K562 (cell line): ENCODE measurements around the gene DDOST. TPM values are rescaled to one million over a fixed set of nuclear protein-coding genes. Genes with fewer than 3 reads are reported as not detected.
A peak's percentile ranks its signal among the peaks of the same experiment; 100 is the strongest.

Source experiments
- ARHGAP35 ChIP-seq: fragments of 450-650 bp; IDR thresholded peaks from 2 replicates; pipeline ENCODE4 v1.6.1; 2018; ENCODE audit not compliant: partially characterized antibody
- CREBBP ChIP-seq: IDR thresholded peaks from one replicate; pipeline ENCODE4 v1.6.1; 2012; ENCODE audit warnings: low read depth, mild to moderate bottlenecking, control low read depth, inconsistent platforms, low read length
- E2F8 ChIP-seq: fragments of 450-650 bp; IDR thresholded peaks from 2 replicates; pipeline ENCODE4 v1.7.1; 2018; ENCODE audit warnings: mild to moderate bottlenecking, low read depth; ENCODE audit not compliant: partially characterized antibody
- ELF2 ChIP-seq: fragments of 250-450 bp; sonication (Bioruptor Pico); IDR thresholded peaks from 2 replicates; pipeline ENCODE4 v1.5.0; 2021; ENCODE audit warnings: mild to moderate bottlenecking
- GABPB2 ChIP-seq: fragments of 250-450 bp; sonication (Bioruptor Pico); conservative IDR thresholded peaks from 2 replicates; pipeline ENCODE4 v1.5.1; 2021; ENCODE audit warnings: mild to moderate bottlenecking
- NRF1 ChIP-seq, 2 experiments: fragments of 450-650 bp; IDR thresholded peaks in 1 of 2; conservative IDR thresholded peaks in 1 of 2; 2 replicates each; pipeline ENCODE4 v1.6.1; 2014; ENCODE audit warnings: mild to moderate bottlenecking in 2 of 2
- POLR2A ChIP-seq: fragments of 450-650 bp; conservative IDR thresholded peaks from 2 replicates; pipeline ENCODE4 v1.6.1; 2016
- RBM15 ChIP-seq: fragments of 200-400 bp; formaldehyde crosslinking; IDR thresholded peaks from 2 replicates; pipeline ENCODE4 v1.6.1; 2018; ENCODE audit warnings: mild to moderate bottlenecking, low read length, moderate library complexity; ENCODE audit not compliant: insufficient read depth
- RNF2 ChIP-seq: sonication (generic); IDR thresholded peaks from 2 replicates; pipeline ENCODE4 v1.6.1; 2016
- SMARCA5 ChIP-seq: fragments of 450-650 bp; IDR thresholded peaks from 2 replicates; pipeline ENCODE4 v1.6.1; 2016
- USF1 ChIP-seq: sonication (generic); formaldehyde crosslinking; IDR thresholded peaks from 2 replicates; pipeline ENCODE4 v1.9.0; 2022; ENCODE audit warnings: mild to moderate bottlenecking, missing genetic modification reagents
- ZBTB17 ChIP-seq: fragments of 450-650 bp; formaldehyde crosslinking; IDR thresholded peaks from 2 replicates; pipeline ENCODE4 v1.4.0; 2020; ENCODE audit warnings: mild to moderate bottlenecking
- ZBTB43 ChIP-seq: sonication (generic); formaldehyde crosslinking; IDR thresholded peaks from 2 replicates; pipeline ENCODE4 v1.8.0; 2023; ENCODE audit warnings: mild to moderate bottlenecking, missing genetic modification reagents
- ZNF609 ChIP-seq: sonication (generic); formaldehyde crosslinking; IDR thresholded peaks from 2 replicates; pipeline ENCODE4 v1.8.1; 2023; ENCODE audit warnings: missing genetic modification reagents, mild to moderate bottlenecking, borderline replicate concordance
- ZNF740 ChIP-seq, 3 experiments: fragments of 200-800 bp in 1 of 3; sonication (Bioruptor generic) in 1 of 3; sonication (generic) in 1 of 3; formaldehyde crosslinking in 1 of 3; IDR thresholded peaks; 2 replicates each; pipeline versions ENCODE4 v1.6.1 to v1.8.0; 2016 to 2022; ENCODE audit warnings: mild to moderate bottlenecking in 2 of 3, missing compliant biosample characterization in 2 of 3, missing genetic modification characterization in 2 of 3, missing genetic modification reagents in 1 of 3
- polyA plus RNA-seq, 8 experiments: library from polyadenylated mRNA; depleted of rRNA in 4 of 8; stranded (reverse) in 5 of 8; unstranded in 3 of 8; fragments of >200 nt; fragmentation: Nextera tagmentation in 2 of 8; fragmentation: Illumina TruSeq in 1 of 8; extraction: Ambion mirVana in 2 of 8; extraction: Trizol in 1 of 8; gene quantifications; 2 replicates each; pipeline versions ENCODE4 v1.2.1 to v1.2.3, GENCODE V29; 2011 to 2014; ENCODE audit warnings: inconsistent platforms in 1 of 8, missing spikeins in 1 of 8
- total RNA-seq, 7 experiments: library from RNA; depleted of rRNA in 6 of 7; stranded (reverse); fragments of >200 nt in 6 of 7; fragmentation: Illumina TruSeq in 2 of 7; extraction: Trizol in 2 of 7; gene quantifications; 2 replicates each; pipeline versions ENCODE4 v1.2.1 to v1.2.3, GENCODE V29; 2011 to 2021; ENCODE audit warnings: low replicate concordance in 1 of 7

The DDOST gene
- total and polyA plus RNA-seq, 9 of the 15 experiments (the other 6 are each of a cell fraction or from before 2014, with no cell fraction given) = 173 to 306 (median 222) TPM

- peak; percentile 69 to 71 for TF ChIP-seq NRF1 (conservative IDR thresholded peaks at IDR 0.05 in 1 of 2, IDR thresholded peaks at IDR 0.05 in 1 of 2)
- peak; percentile 94 for TF ChIP-seq POLR2A
- TF ChIP-seq ZNF740 (CRISPR knock-in tag; IDR thresholded peaks at IDR 0.05) = no peak
- no peak for TF ChIP-seq ZNF740 (tag; IDR thresholded peaks at IDR 0.05)
- no peak for TF ChIP-seq ZBTB43 (CRISPR knock-in tag)
- TF ChIP-seq CREBBP = no peak
- no peak for TF ChIP-seq GABPB2
- TF ChIP-seq ZNF609 (CRISPR knock-in tag) = no peak
- peak; percentile 95 for TF ChIP-seq ELF2 (CRISPR knock-in tag)
- TF ChIP-seq RBM15 = no peak
- TF ChIP-seq ARHGAP35 = no peak
- no peak; the same call in 1 of the 2 replicates for TF ChIP-seq ZBTB17
- TF ChIP-seq SMARCA5 = no peak
- TF ChIP-seq USF1 (CRISPR knock-in tag) = peak; percentile 69
- TF ChIP-seq E2F8 = peak; percentile 95
- no peak for TF ChIP-seq RNF2
Measured at GRCh38 chr1:20661207-20662109, at the start of gene DDOST (continued).
